CD4-positive, CD25-positive, alpha-beta regulatory T cell (primary cell): ENCODE measurements around the gene HPS1. TPM values are rescaled to one million over a fixed set of nuclear protein-coding genes. Genes with fewer than 3 reads are reported as not detected.

Source experiments
- ATAC-seq, 2 donors: fragments of 150-1000 bp; cut with Tn5 transposase; one replicate each; pipeline ENCODE4 v1.10.0; 2021; ENCODE audit warnings: low read depth in 2 of 2, moderate number of reproducible peaks in 2 of 2, moderate library complexity in 1 of 2
- DNase-seq, 3 donors: peaks; one replicate each; pipeline versions ENCODE4 v3.0.0 to v3.0.0-alpha.2; 2012 to 2022; ENCODE audit warnings: mixed read lengths in 1 of 3
- H3K27ac ChIP-seq: one replicate; pipeline ENCODE4 v1.7.0; 2013; ENCODE audit warnings: mild to moderate bottlenecking, low read length; ENCODE audit not compliant: insufficient read depth, poor library complexity, severe bottlenecking
- H3K27me3 ChIP-seq: one replicate; pipeline ENCODE4 v1.7.0; 2013; ENCODE audit warnings: low read length; ENCODE audit not compliant: control insufficient read depth, insufficient read depth
- H3K36me3 ChIP-seq: one replicate; pipeline ENCODE4 v1.7.0; 2013; ENCODE audit warnings: mild to moderate bottlenecking, low read length, moderate library complexity; ENCODE audit not compliant: control insufficient read depth, insufficient read depth
- H3K4me1 ChIP-seq: 2 replicates; pipeline ENCODE4 v1.7.0; 2013; ENCODE audit warnings: mild to moderate bottlenecking, low read length; ENCODE audit not compliant: insufficient read depth, control insufficient read depth, poor library complexity, severe bottlenecking
- H3K4me3 ChIP-seq: one replicate; pipeline ENCODE4 v1.7.0; 2013; ENCODE audit warnings: low read depth, mild to moderate bottlenecking, low read length, moderate library complexity
- H3K9me3 ChIP-seq, 2 experiments: 1 replicate in 1 of 2; 2 replicates in 1 of 2; pipeline ENCODE4 v1.7.0; 2013; ENCODE audit warnings: low read length in 2 of 2, mild to moderate bottlenecking in 1 of 2, moderate library complexity in 1 of 2; ENCODE audit not compliant: control insufficient read depth in 2 of 2
- H3K27ac Mint-ChIP-seq, 3 donors: one replicate each; pipeline ENCODE4 v1.8.0; 2020 to 2022; ENCODE audit warnings: mild to moderate bottlenecking in 3 of 3, mixed read lengths in 3 of 3, moderate library complexity in 2 of 3
- H3K27me3 Mint-ChIP-seq: one replicate; pipeline ENCODE4 v1.8.0; 2022; ENCODE audit warnings: mild to moderate bottlenecking, mixed read lengths
- H3K36me3 Mint-ChIP-seq: one replicate; pipeline ENCODE4 v1.8.0; 2020; ENCODE audit warnings: mixed read lengths
- H3K4me1 Mint-ChIP-seq, 4 donors: one replicate each; pipeline ENCODE4 v1.8.0; 2020 to 2022; ENCODE audit warnings: mixed read lengths in 4 of 4, mild to moderate bottlenecking in 1 of 4
- H3K4me3 Mint-ChIP-seq, 4 donors: one replicate each; pipeline ENCODE4 v1.8.0; 2020 to 2022; ENCODE audit warnings: mild to moderate bottlenecking in 4 of 4, mixed read lengths in 4 of 4, moderate library complexity in 3 of 4
- H3K9me3 Mint-ChIP-seq, 7 donors: one replicate each; pipeline ENCODE4 v1.8.0; 2020 to 2022; ENCODE audit warnings: mixed read lengths in 7 of 7, mild to moderate bottlenecking in 3 of 7, moderate library complexity in 2 of 7
- polyA plus RNA-seq, 4 donors: library from polyadenylated mRNA; unstranded; fragments of 300-500 nt; fragmentation: Illumina TruSeq; gene quantifications; one replicate each; pipeline ENCODE4 v1.2.3, GENCODE V29; 2021
- total RNA-seq: library from RNA; stranded (reverse); gene quantifications from one replicate; pipeline ENCODE4 v1.2.3, GENCODE V29; 2022

The HPS1 gene
- total and polyA plus RNA-seq, 5 donors from 2014 or later = 65.2 to 88.5 (median 76.7) TPM

DNA sequence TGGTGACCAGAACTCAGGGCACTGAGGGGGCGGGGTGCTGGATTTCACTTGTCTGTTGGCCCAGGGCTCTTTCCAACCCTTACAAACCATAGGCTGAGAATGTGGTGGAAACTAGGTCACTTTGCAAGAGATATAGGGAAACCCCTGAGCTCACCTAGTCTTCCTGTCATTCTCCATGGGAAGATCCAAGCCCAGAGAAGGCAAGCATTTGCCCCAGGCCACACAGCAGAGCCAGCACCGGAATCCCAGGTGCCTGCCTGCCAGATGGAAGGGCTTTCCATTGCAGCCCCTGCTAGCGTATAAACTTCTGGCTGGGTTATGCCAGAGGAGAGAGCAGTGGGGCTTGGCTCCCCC, 32.2 kb downstream of the HPS1 start:
- Mint-ChIP-seq H3K9me3 (no peaks in the 10 kb centered on the region), H3K36me3 (peaks cover 11% of the 10 kb centered on the region), H3K27ac (peak overlapping the region; percentile 89 to 99 (median 98)), H3K27me3 (no peaks in the 10 kb centered on the region), H3K4me1 (peaks cover 0 to 29% (median 15%) of the 10 kb centered on the region in 4 donors), H3K4me3 (peak overlapping the region; percentile 86 to 96 (median 93))
- no peak for ATAC-seq
- H3K27ac ChIP-seq = peak overlapping the region; percentile 51
- H3K4me1 ChIP-seq = peaks cover 14% of the 10 kb centered on the region
- no peaks in the 10 kb centered on the region for H3K9me3 ChIP-seq
- no peaks in the 10 kb centered on the region for H3K27me3 ChIP-seq
- peaks cover 20% of the 10 kb centered on the region for H3K36me3 ChIP-seq
- DNase-seq = no peak
- H3K4me3 ChIP-seq = peak overlapping the region; percentile 70

DNA sequence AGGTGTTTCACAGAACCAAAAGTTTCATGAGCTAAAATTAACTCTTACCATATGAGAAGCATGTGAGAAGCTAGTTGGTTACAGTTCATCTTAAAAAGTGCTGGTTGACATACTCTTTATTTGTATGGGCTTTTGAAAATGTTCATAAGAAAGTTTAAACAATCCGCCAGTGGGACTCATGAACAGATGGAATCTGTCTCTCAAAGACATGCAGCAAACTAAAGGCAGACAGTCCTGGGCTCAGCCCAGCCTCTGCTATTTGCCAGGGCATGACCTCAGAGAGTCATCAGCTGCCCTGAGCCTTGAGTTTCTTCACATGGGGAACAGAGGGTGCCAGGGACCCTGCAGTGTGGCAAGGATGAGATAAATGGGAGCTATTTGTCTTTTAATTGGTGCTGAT, 35.0 kb downstream of the HPS1 start:
- Histone ChIP-seq H3K9me3 (no peaks in the 10 kb centered on the region), H3K4me3 (no peak overlapping the region), H3K4me1 (peaks cover 14% of the 10 kb centered on the region), H3K27ac (no peak overlapping the region), H3K36me3 (no peaks in the 10 kb centered on the region), H3K27me3 (no peaks in the 10 kb centered on the region)
- H3K4me3 Mint-ChIP-seq = peak overlapping the region in 1 of 4 donors; percentile 16
- H3K4me1 Mint-ChIP-seq = peaks cover 0 to 29% (median 17%) of the 10 kb centered on the region in 4 donors
- H3K27me3 Mint-ChIP-seq = no peaks in the 10 kb centered on the region
- no peak for DNase-seq
- H3K27ac Mint-ChIP-seq = peak overlapping the region in 2 of 3 donors; percentile 49 to 65
- H3K36me3 Mint-ChIP-seq = peaks cover 6% of the 10 kb centered on the region
- H3K9me3 Mint-ChIP-seq = no peaks in the 10 kb centered on the region
- no peak for ATAC-seq

DNA sequence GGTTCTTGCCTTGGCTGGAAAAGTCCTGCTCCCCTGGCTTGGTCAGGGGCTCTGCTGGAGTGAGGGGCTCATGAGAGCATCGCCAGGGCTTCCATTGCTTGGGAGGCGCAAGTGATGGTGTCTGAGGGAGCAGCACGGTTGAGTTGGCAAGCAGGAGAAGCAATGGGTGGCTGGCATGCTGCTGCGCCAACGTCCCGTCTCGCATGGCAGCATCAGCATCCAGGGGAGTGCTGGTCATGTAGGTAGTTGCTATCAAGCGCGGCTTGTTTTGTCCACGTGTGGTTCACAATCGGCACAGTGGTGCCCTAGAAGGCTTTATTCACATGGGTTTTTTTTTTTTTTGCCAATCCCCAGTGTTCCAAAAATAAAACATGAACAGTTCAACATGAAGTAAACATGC, 35.6 kb downstream of the HPS1 start:
- Histone ChIP-seq H3K9me3 (no peaks in the 10 kb centered on the region), H3K36me3 (no peaks in the 10 kb centered on the region), H3K4me3 (no peak overlapping the region), H3K4me1 (peaks cover 14% of the 10 kb centered on the region), H3K27me3 (no peaks in the 10 kb centered on the region), H3K27ac (no peak overlapping the region)
- no peak for DNase-seq
- Mint-ChIP-seq H3K4me3 (no peak overlapping the region), H3K9me3 (no peaks in the 10 kb centered on the region), H3K27me3 (no peaks in the 10 kb centered on the region), H3K27ac (peak overlapping the region in 1 of 3 donors; percentile 20), H3K4me1 (peaks cover 0 to 29% (median 17%) of the 10 kb centered on the region in 4 donors), H3K36me3 (peaks cover 5% of the 10 kb centered on the region)
- no peak for ATAC-seq

DNA sequence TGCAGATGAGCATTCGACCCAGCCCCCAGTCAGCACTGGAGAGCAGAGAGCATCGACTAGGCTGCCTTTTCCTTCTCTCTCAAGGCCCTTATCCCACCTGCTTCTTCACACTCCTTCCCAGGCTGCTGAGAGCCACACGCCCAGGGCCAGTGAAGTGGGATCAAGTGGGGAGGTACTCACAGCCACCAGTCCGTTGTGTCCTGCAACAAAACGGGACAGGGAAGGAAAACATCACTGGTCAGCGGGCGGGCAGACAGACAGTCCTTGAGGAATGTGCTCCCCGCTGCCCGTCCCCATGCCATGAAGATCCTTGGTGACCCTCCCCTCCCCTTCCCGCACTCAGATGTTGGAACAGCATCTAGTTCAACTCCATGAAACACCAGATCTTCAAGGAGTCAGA, 36.0 kb downstream of the HPS1 start:
- Histone ChIP-seq H3K27me3 (no peaks in the 10 kb centered on the region), H3K4me1 (peaks cover 14% of the 10 kb centered on the region), H3K27ac (no peak overlapping the region), H3K36me3 (no peaks in the 10 kb centered on the region), H3K4me3 (no peak overlapping the region), H3K9me3 (no peaks in the 10 kb centered on the region)
- no peak overlapping the region for H3K27ac Mint-ChIP-seq
- H3K27me3 Mint-ChIP-seq = no peaks in the 10 kb centered on the region
- ATAC-seq (no peak), DNase-seq (no peak)
- peaks cover 5% of the 10 kb centered on the region for H3K36me3 Mint-ChIP-seq
- H3K9me3 Mint-ChIP-seq = no peaks in the 10 kb centered on the region
- no peak overlapping the region for H3K4me3 Mint-ChIP-seq
- H3K4me1 Mint-ChIP-seq = peaks cover 0 to 27% (median 17%) of the 10 kb centered on the region in 4 donors

DNA sequence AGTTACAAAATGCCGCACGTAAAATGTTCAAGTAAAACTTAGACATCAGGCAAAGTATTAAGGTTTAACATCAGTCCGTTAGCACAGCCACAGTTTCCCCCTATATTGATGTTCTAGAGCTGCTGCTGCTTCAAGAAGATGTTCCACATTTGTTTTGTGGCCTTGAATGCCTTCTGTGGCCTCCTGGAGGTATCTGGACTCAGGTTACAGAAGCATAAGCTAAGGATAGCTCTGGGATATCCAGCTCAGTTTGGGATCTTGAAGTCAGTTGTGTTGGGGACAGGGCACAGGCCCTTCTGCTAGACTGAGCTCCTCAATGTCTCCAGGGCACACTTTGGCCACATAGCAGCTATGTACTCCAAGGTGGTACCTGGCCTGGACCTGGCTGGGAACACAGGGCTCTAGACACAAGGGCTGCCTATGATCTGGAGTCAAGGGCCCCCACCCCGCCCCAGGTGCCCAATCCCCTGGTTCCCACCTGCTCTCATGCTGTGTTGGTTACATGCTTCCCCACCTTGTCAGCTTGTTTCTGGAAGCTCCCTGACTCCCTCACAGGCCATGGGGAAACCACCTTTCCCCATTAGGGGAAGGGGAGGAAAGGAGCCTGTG, 36.5 kb downstream of the HPS1 start:
- H3K36me3 ChIP-seq = no peaks in the 10 kb centered on the region
- H3K27me3 ChIP-seq = no peaks in the 10 kb centered on the region
- no peak overlapping the region for H3K4me3 Mint-ChIP-seq
- H3K27ac Mint-ChIP-seq = no peak overlapping the region
- H3K9me3 Mint-ChIP-seq = no peaks in the 10 kb centered on the region
- ATAC-seq (no peak), DNase-seq (no peak)
- H3K27me3 Mint-ChIP-seq = no peaks in the 10 kb centered on the region
- peaks cover 12% of the 10 kb centered on the region for H3K4me1 ChIP-seq
- H3K4me3 ChIP-seq = no peak overlapping the region
- H3K27ac ChIP-seq = no peak overlapping the region
- H3K4me1 Mint-ChIP-seq = peaks cover 0 to 24% (median 17%) of the 10 kb centered on the region in 4 donors
- H3K9me3 ChIP-seq = no peaks in the 10 kb centered on the region
- H3K36me3 Mint-ChIP-seq = peaks cover 5% of the 10 kb centered on the region

DNA sequence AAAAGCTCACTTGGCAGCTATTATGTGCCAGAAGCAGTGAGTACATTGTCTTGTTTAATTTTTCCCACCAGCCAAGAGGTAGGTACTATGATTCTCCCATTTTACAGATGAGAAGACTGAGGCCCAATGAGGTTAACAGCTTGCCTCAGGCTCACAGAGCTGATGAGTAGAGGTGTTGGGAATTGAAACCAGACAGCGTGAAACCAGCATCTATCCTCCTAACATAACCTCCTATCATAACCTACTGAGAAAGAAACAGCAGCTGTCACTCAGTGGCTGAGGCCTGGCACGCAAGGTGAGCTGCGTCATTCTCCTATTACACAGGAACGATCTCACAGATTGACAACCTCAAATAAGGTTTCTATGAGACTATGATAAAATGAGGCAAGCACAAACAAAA, 37.9 kb downstream of the HPS1 start:
- no peaks in the 10 kb centered on the region for H3K36me3 ChIP-seq
- Mint-ChIP-seq H3K27me3 (no peaks in the 10 kb centered on the region), H3K27ac (no peak overlapping the region), H3K9me3 (no peaks in the 10 kb centered on the region), H3K4me3 (no peak overlapping the region), H3K36me3 (peaks cover 5% of the 10 kb centered on the region), H3K4me1 (peaks cover 6 to 15% (median 11%) of the 10 kb centered on the region in 4 donors)
- no peaks in the 10 kb centered on the region for H3K9me3 ChIP-seq
- DNase-seq (no peak), ATAC-seq (no peak)
- no peak overlapping the region for H3K27ac ChIP-seq
- H3K27me3 ChIP-seq = no peaks in the 10 kb centered on the region
- H3K4me1 ChIP-seq = no peaks in the 10 kb centered on the region
- H3K4me3 ChIP-seq = no peak overlapping the region

DNA sequence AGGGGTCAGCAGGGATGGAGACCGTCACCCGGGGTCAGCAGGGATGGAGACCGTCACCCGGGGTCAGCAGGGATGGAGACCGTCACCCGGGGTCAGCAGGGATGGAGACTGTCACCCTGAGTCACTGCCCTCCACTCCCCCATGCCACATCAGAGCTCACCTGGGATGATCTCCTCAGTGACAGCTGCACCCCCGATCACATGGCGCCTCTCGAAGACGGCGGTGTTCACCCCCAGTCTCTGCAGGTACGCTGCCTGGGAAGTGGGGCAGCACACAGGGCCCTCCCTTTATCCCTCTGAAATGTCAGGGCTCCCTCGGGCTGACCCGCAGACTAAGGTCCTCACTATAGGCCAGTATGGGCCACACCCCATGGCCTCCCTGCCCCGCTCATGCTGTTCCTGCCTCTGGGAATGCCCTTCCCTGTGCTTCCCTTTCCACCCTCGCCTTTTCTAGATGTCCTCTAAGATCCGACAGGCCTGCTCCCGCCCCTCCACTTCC, 38.9 kb downstream of the HPS1 start:
- DNase-seq (no peak), ATAC-seq (no peak)
- Histone ChIP-seq H3K36me3 (no peaks in the 10 kb centered on the region), H3K27me3 (no peaks in the 10 kb centered on the region), H3K27ac (no peak overlapping the region), H3K9me3 (no peaks in the 10 kb centered on the region), H3K4me1 (no peaks in the 10 kb centered on the region), H3K4me3 (no peak overlapping the region)
- H3K4me1 Mint-ChIP-seq = peaks cover 10 to 14% (median 12%) of the 10 kb centered on the region in 4 donors
- no peaks in the 10 kb centered on the region for H3K27me3 Mint-ChIP-seq
- H3K4me3 Mint-ChIP-seq = no peak overlapping the region
- no peaks in the 10 kb centered on the region for H3K9me3 Mint-ChIP-seq
- H3K36me3 Mint-ChIP-seq = peaks cover 12% of the 10 kb centered on the region
- H3K27ac Mint-ChIP-seq = no peak overlapping the region
